Measurements from ENCODE around the gene LRRC36.

DNA sequence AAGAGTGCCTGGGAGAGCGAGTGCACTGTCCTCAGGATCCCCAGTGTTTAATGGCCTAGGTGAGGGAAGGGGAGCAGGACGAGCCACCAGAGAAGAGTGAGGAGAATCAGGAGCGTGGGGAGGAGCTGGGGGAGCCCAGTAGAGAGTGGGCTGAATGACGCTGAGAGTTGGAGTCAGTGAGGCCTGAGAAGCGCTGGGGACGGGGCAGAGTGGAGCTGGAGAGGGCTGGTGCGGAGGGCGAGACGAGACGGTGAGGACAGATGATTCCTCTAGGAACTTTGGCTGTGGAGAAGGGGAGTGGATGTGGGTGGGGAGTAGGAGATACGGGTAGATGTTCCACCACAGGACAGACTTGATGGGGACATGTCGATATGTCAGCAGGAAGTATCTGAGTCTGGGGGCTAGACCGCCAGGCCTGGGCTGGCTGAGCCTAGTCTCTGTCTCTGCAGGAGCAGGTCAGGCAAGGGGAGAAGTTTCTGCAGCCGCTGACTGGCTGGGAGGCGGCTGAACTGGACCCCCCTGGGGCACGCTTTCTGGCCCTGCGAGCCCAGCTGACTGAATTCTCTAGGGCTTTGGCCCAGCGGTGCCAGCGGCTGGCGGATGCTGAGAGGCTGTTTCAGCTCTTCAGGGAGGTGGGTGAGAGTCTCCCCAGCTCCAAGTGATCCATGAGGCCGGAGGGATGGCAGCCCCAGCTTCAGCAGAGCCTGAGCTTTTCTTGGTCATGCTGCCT is 42.6 kb upstream of the LRRC36 start:
- TF ChIP-seq CTCF (IDR thresholded peaks at IDR 0.05; ENCODE audit: extremely low read depth in 1 of 2, insufficient read depth in 1 of 2, low read depth in 1 of 2, low read length in 2 of 2) (no peak), EZH2 (IDR thresholded peaks at IDR 0.05; ENCODE audit: borderline replicate concordance, low read depth, low read length, severe bottlenecking) (no peak), POLR2AphosphoS5 (IDR thresholded peaks at IDR 0.05; ENCODE audit: insufficient read depth, low read depth, low read length) (no peak), POLR2A (IDR thresholded peaks at IDR 0.05; ENCODE audit: low read depth, low read length) (no peak), MAX (IDR thresholded peaks at IDR 0.05; ENCODE audit: insufficient read depth, insufficient read length) (no peak), FOS (IDR thresholded peaks at IDR 0.05; ENCODE audit: borderline replicate concordance, insufficient read depth, low read length) (no peak), JUN (IDR thresholded peaks at IDR 0.05; ENCODE audit: borderline replicate concordance, insufficient read depth, insufficient read length, low read depth) (no peak)
